ENCODE results near the gene ZNF467.

Gene ZNF467

GRCh38 chr7:149785402-149785801, 12.0 kb upstream of the ZNF467 start:
- no peak for DNase-seq

GRCh38 chr7:149784251-149784608, 10.8 kb upstream of the ZNF467 start:
- DNase-seq, result no peak

DNA sequence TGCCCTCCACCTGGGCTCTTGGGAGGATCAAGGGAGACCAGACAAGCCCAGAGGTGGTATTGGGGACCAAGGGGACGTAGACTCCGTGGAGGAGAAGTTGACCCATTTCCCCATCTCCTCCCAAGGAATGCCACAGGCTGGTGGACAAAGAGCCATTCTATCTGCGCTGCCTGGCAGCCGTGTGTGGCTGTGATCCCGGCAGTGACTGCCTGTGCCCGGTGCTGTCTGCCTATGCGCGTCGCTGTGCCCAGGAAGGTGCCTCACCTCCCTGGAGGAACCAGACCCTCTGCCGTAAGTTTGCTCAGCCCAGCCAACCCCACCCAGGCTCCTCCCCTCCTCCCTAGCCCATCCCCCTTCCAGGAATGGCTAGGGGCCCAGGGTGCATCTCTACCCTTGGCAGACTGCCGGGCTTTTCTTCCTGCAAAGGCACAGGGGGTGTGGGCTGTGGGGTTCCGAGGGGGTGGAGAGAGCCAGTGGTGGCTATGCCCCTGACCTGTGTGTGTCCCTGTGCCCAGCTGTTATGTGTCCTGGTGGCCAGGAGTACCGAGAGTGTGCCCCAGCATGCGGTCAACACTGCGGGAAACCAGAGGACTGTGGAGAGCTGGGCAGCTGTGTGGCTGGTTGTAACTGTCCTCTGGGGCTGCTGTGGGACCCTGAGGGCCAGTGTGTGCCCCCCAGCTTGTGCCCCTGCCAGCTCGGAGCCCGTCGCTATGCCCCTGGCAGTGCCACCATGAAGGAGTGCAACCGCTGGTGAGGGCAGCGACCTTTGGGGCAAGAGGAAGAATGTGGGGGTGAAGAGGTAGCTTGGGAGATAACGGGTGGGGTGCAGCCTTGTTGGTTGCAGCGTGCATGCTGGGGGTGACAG, 10.2 kb upstream of the ZNF467 start:
- no peak for DNase-seq

- DNase-seq, result no peak
Observed at GRCh38 chr7:149782682-149783345, 9.4 kb upstream of the ZNF467 start.

DNA sequence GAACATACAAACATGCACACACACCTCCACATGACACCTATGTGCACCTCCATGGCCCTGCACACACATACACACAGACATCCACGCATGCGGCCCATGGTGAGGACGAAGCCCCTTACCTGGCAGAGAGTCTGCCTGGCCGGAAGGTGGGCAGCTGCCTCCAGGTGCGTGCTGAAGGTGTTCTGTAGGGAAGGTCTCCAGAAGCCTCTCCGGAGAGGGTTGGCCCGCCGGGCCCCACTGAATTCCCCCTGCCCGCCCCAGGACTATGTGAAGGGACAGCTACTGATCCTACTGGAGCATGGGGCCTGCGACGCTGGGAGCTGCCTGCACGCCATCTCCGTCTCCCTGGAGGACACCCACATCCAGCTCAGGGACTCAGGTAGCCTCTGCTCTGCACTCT, 8.5 kb upstream of the ZNF467 start:
- no peak for DNase-seq

DNA sequence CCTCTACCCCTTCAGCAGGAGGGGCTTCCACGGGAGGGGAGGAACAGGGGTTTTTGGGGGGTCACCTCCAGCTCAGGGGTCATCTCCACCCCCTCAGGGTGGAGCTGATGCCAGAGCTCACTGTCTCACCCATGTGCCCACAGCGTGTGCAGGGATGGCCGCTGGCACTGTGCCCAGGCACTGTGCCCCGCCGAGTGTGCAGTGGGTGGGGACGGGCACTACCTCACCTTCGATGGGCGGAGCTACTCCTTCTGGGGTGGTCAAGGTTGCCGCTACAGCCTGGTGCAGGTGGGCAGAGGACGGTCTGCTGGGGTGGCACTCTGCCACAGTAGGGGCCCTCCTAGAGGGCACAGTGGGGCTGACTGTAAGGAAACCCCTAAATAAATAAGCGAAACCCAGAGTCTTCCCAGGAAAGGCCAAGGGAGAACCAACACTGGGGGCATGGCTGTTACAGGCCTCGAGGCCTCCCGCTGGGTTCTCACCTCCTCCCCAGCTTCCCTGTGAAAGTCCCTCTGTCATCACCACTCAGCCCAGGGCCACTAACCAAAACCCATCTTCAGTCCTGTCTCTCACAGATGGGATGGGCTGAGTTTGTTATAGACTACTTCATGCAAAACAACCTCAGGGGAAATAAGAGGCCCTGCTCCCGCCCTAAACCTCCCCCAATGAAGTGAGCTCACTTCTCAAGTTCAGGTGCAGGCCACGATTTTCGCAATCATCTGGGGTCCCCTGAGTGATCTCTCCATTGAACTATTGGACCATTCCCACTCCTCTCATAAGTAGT, 7.4 kb upstream of the ZNF467 start:
- DNase-seq, result no peak

DNA sequence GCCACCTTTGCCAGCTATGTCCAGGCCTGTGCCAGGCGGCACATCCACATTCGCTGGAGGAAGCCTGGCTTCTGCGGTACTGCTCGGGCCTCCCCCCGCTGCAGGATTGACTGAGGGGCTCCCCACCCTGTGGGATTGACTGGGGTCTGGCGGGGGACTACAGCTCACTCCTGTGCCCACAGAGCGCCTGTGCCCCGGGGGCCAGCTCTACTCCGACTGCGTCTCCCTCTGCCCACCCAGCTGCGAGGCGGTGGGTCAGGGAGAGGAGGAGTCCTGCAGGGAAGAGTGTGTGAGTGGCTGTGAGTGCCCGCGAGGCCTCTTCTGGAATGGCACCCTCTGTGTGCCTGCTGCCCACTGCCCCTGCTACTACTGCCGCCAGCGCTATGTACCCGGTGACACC, 6.7 kb upstream of the ZNF467 start:
- no peak for DNase-seq

DNA sequence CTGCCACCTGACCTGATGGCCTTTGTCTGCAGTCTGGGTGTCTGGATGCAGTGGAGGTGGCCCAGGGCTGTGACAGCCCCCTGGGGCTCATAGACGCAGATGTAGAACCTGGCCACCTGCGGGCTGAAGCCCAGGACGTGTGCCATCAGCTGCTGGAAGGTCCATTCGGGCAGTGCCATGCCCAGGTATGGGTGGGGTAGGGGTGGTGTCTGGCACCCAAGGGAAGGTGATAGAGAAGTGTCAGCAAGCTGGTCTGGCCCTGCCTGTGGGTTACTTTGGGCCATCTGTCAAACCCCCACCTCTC, 6.1 kb upstream of the ZNF467 start:
- no peak for DNase-seq

GRCh38 chr7:149778696-149779501, 5.5 kb upstream of the ZNF467 start:
- no peak for DNase-seq

GRCh38 chr7:149778327-149778637, 4.9 kb upstream of the ZNF467 start:
- DNase-seq, result no peak

GRCh38 chr7:149777551-149778326, 4.4 kb upstream of the ZNF467 start:
- DNase-seq, result no peak

- DNase-seq, result peak; percentile 29
Observed at GRCh38 chr7:149776848-149777407, 3.5 kb upstream of the ZNF467 start.

DNA sequence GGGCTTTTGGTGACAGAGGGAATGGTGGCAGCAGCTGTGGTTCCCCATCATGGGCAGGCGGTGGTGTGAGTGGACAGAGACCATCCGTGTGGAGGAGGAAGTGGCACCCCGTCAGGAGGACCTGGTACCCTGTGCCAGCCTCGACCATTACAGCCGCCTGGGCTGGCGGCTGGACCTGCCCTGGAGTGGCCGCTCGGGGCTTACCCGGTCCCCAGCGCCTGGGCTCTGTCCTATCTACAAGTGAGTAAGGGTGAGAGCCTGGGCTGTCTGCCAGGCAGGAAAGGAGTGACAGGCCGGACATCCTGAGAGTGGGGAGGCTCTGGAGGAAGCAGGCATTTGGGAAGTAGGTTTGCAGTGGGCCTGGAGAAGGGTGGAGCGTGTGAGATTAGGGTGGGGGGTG, 2.9 kb upstream of the ZNF467 start:
- no peak for DNase-seq

DNA sequence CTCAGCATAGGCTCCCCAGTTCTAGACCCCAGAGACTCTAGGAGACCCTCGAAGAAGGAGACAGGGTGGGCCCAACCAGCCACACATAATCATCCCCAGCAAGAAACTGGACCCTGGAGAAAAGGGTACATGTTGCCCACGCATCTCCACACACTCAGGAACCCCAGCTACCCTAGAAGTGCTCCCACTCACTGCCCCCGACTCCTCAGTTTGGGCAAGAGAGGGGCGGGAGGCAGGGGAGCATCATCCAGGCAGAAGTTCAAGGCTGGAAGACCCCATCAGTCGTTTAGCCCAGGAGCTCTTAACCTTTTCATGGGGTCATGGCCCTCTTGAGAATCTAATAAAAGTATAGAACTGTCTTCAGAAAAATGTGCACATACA, 1.8 kb upstream of the ZNF467 start:
- no peak for DNase-seq

- peak; percentile 12 for DNase-seq
Observed at GRCh38 chr7:149774237-149775175, 1.1 kb upstream of the ZNF467 start.

DNA sequence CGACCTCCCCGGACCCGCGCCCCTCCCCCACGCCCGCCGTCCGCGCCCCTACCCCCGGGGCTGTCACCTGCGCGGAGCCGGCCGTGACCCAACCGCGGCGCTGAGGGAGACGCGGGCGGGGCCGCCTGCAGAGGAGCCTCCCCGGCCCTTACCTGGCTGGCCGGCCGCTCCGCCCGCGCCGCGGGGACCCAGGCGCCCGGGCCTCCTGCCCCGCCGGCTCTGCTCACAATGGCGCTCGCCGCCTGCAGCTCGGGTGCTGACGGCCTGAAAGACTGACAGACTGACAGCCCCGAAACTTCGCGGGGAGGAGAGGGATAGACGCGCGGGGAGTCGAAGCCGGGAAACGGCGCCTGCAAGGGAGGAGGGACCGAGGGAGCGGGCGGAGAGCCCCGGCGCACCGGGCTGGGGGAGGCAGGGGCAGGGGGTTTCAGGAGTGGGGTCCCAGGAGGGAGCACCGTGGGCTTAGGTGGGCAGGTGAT, 393 bp downstream of the ZNF467 start:
- no peak for DNase-seq

- no peak for DNase-seq
Observed at GRCh38 chr7:149772241-149772955, 990 bp downstream of the ZNF467 start.

DNA sequence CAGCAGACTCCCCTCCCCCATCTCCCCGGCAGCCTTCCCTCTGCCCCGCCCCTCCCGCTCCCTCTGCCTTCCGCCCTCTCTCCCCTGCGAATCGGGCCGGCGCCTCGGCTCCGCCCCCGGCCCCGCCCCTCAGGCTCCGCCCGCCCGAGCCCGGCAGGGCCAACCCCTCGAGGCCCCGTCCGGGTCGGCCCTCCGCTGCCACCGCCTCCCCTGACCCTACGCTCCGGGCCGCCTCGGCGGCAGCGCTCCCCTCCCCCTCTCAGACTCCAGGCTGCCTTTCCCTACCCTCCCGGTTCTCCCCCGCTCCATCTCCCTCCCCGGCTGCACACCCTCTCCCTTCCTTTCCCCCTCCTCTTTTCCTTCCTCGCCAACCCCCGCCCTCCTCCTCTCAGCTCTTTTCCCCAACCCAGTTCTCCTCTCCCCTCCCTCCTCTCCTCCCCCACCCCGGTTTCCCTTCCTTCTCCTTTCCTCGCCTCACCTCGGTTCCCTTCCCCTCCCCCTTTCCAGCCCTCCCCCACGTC, 1.6 kb downstream of the ZNF467 start:
- peak; percentile 81 for DNase-seq

DNA sequence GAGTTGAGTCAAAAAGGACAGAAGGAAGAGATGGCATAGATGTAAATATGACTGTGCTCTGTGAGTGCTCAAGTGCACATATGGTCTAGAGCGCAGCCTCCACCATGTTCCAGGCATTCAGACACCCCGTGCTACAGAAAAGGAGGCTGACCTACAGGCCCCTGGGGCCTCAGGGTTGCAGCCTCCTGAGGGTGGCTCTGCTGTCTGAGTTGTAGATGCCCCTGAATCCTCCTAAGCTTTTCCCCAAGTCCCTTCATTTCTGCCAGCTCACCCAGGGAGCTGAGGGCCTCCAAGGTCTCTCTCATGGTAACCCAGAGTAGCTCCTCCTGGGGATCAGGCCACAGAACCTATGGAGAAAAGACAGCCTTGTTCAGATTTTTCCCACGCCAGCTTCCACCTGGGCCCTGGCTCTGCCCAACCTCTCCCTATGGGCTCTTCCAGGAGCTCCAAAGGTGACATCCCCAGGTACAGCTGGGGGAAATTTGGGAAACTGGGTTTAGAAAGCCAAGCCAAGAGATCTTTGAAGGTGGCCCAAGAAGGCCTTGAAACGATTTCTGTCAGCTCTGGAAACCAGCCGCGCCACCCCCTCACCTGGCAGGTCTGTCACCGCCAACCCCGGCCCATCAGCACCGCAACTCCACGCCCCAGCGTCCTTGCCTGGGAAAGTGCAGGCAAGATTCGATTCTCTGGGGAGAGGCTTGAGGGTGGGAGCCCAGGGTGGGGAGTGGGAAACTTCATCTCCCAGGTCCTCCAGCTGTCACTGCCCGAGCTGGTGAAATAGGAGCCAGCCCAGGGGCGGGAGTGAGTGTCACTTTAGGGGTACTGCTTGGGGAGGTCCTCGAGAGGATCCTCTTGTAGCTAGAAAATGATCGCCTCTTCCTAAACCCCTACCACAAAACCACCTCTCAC, 2.4 kb downstream of the ZNF467 start:
- DNase-seq, result no peak
